HEK293 (cell line): Measurements from ENCODE around the gene PTDSS2.

ENCODE experiments used
- CTCF ChIA-PET: fragments of 350-600 bp; formaldehyde crosslinking; extraction: SDS; loops from one replicate; lab custom pipeline; 2021; ENCODE audit warnings: antibody characterized with exemption; lab: Yijun Ruan, JAX
- POLR2A ChIA-PET: fragments of 300-600 bp; formaldehyde crosslinking; extraction: SDS; loops from one replicate; lab custom pipeline; 2020; ENCODE audit warnings: antibody characterized with exemption, inconsistent platforms; lab: Yijun Ruan, JAX
- H3K27ac ChIP-seq: fragments of 200-500 bp; sonication (Bioruptor generic); 2 replicates; pipeline ENCODE4 v1.5.1; 2014; ENCODE audit warnings: low read depth, low read length, control low read depth, inconsistent platforms; ENCODE audit errors: extremely low read depth
- H3K36me3 ChIP-seq, 2 experiments: fragments of 200-500 bp in 1 of 2; sonication (Bioruptor generic) in 1 of 2; 1 replicate in 1 of 2; 2 replicates in 1 of 2; pipeline ENCODE4 v1.5.1; 2014 to 2017; ENCODE audit warnings: inconsistent platforms in 2 of 2, low read length in 2 of 2; ENCODE audit not compliant: control insufficient read depth in 2 of 2, insufficient read depth in 1 of 2
- H3K4me1 ChIP-seq: fragments of 200-500 bp; sonication (Bioruptor generic); 2 replicates; pipeline ENCODE4 v1.5.1; 2014; ENCODE audit warnings: mild to moderate bottlenecking, low read length, inconsistent platforms; ENCODE audit not compliant: control insufficient read depth, insufficient read depth
- H3K4me3 ChIP-seq: 2 replicates; pipeline ENCODE4 v1.5.1; 2011; ENCODE audit warnings: low read depth, mild to moderate bottlenecking, control low read depth, low read length, moderate library complexity
- H3K9me3 ChIP-seq: fragments of 200-500 bp; sonication (Bioruptor generic); 2 replicates; pipeline ENCODE4 v1.5.1; 2014; ENCODE audit warnings: low read depth, low read length, inconsistent platforms; ENCODE audit not compliant: control insufficient read depth, insufficient read depth
- ATF2 ChIP-seq: fragments of 450-650 bp; formaldehyde crosslinking; IDR thresholded peaks from 2 replicates; pipeline ENCODE4 v1.5.1; 2016; ENCODE audit warnings: missing biosample characterization, missing genetic modification characterization, low read depth
- HOXA7 ChIP-seq: sonication (generic); formaldehyde crosslinking; IDR thresholded peaks from 2 replicates; pipeline ENCODE4 v1.8.1; 2022; ENCODE audit warnings: missing genetic modification reagents, borderline replicate concordance
- IKZF3 ChIP-seq: fragments of 450-650 bp; IDR thresholded peaks from 2 replicates; pipeline ENCODE4 v1.5.0; 2018; ENCODE audit warnings: missing biosample characterization, mild to moderate bottlenecking, missing genetic modification characterization, moderate library complexity
- KLF7 ChIP-seq: fragments of 450-650 bp; formaldehyde crosslinking; IDR thresholded peaks from 2 replicates; pipeline ENCODE4 v1.5.1; 2016; ENCODE audit warnings: missing biosample characterization, missing genetic modification characterization, borderline replicate concordance
- RBAK ChIP-seq: fragments of 450-650 bp; formaldehyde crosslinking; IDR thresholded peaks from 2 replicates; pipeline ENCODE4 v1.5.1; 2016; ENCODE audit warnings: missing biosample characterization, missing genetic modification characterization
- SALL2 ChIP-seq: fragments of 450-650 bp; formaldehyde crosslinking; IDR thresholded peaks from 2 replicates; pipeline ENCODE4 v1.5.0; 2017; ENCODE audit warnings: missing biosample characterization, mild to moderate bottlenecking, missing genetic modification characterization, borderline replicate concordance
- SCRT2 ChIP-seq: fragments of 450-650 bp; formaldehyde crosslinking; IDR thresholded peaks from 2 replicates; pipeline ENCODE4 v1.5.1; 2016; ENCODE audit warnings: missing biosample characterization, missing genetic modification characterization
- ZBTB1 ChIP-seq: fragments of 450-650 bp; formaldehyde crosslinking; IDR thresholded peaks from 2 replicates; pipeline ENCODE4 v1.5.1; 2016; ENCODE audit warnings: missing biosample characterization, missing genetic modification characterization
- ZBTB17 ChIP-seq: fragments of 450-650 bp; formaldehyde crosslinking; IDR thresholded peaks from 2 replicates; pipeline ENCODE4 v1.5.1; 2016; ENCODE audit warnings: missing biosample characterization, missing genetic modification characterization
- ZBTB20 ChIP-seq: fragments of 450-650 bp; formaldehyde crosslinking; IDR thresholded peaks from 2 replicates; pipeline ENCODE4 v1.5.1; 2016; ENCODE audit warnings: missing biosample characterization, missing genetic modification characterization
- ZBTB8A ChIP-seq: fragments of 450-650 bp; formaldehyde crosslinking; IDR thresholded peaks from 2 replicates; pipeline ENCODE4 v1.5.1; 2016; ENCODE audit warnings: missing biosample characterization, missing genetic modification characterization
- ZFP41 ChIP-seq: fragments of 450-650 bp; formaldehyde crosslinking; IDR thresholded peaks from 2 replicates; pipeline ENCODE4 v1.5.1; 2016; ENCODE audit warnings: missing biosample characterization, missing genetic modification characterization, borderline replicate concordance
- ZNF132 ChIP-seq: fragments of 450-650 bp; formaldehyde crosslinking; IDR thresholded peaks from 2 replicates; pipeline ENCODE4 v1.5.1; 2017; ENCODE audit warnings: missing biosample characterization, missing genetic modification characterization, borderline replicate concordance
- ZNF138 ChIP-seq: fragments of 450-650 bp; formaldehyde crosslinking; IDR thresholded peaks from 2 replicates; pipeline ENCODE4 v1.5.1; 2016; ENCODE audit warnings: missing biosample characterization, missing genetic modification characterization, borderline replicate concordance
- ZNF148 ChIP-seq: fragments of 450-650 bp; formaldehyde crosslinking; IDR thresholded peaks from 2 replicates; pipeline ENCODE4 v1.5.0; 2017; ENCODE audit warnings: missing biosample characterization, missing genetic modification characterization, borderline replicate concordance
- ZNF157 ChIP-seq: fragments of 450-650 bp; formaldehyde crosslinking; IDR thresholded peaks from 2 replicates; pipeline ENCODE4 v1.5.1; 2016; ENCODE audit warnings: missing biosample characterization, missing genetic modification characterization
- ZNF18 ChIP-seq: fragments of 450-650 bp; formaldehyde crosslinking; IDR thresholded peaks from 2 replicates; pipeline ENCODE4 v1.5.1; 2016; ENCODE audit warnings: missing biosample characterization, missing genetic modification characterization
- ZNF24 ChIP-seq: fragments of 450-650 bp; formaldehyde crosslinking; IDR thresholded peaks from 2 replicates; pipeline ENCODE4 v1.5.1; 2016; ENCODE audit warnings: missing biosample characterization, missing genetic modification characterization
- ZNF274 ChIP-seq, 2 experiments: fragments of 200-500 bp in 1 of 2; fragments of 450-650 bp in 1 of 2; sonication (Bioruptor generic) in 1 of 2; formaldehyde crosslinking in 1 of 2; IDR thresholded peaks; 2 replicates each; pipeline versions ENCODE4 v1.5.1 to v1.6.1; 2014 to 2016; ENCODE audit warnings: borderline replicate concordance in 1 of 2, inconsistent platforms in 1 of 2, low read length in 1 of 2, missing biosample characterization in 1 of 2, missing genetic modification characterization in 1 of 2
- ZNF292 ChIP-seq: fragments of 450-650 bp; formaldehyde crosslinking; IDR thresholded peaks from 2 replicates; pipeline ENCODE4 v1.5.1; 2016; ENCODE audit warnings: low read depth, missing biosample characterization, missing genetic modification characterization, borderline replicate concordance
- ZNF394 ChIP-seq: fragments of 450-650 bp; formaldehyde crosslinking; IDR thresholded peaks from 2 replicates; pipeline ENCODE4 v1.5.1; 2016; ENCODE audit warnings: missing biosample characterization, missing genetic modification characterization, mild to moderate bottlenecking, moderate library complexity, borderline replicate concordance
- ZNF580 ChIP-seq: fragments of 450-650 bp; formaldehyde crosslinking; IDR thresholded peaks from 2 replicates; pipeline ENCODE4 v1.5.1; 2016; ENCODE audit warnings: missing biosample characterization, missing genetic modification characterization
- ZNF585B ChIP-seq: fragments of 450-650 bp; formaldehyde crosslinking; IDR thresholded peaks from 2 replicates; pipeline ENCODE4 v1.5.1; 2016; ENCODE audit warnings: missing biosample characterization, missing genetic modification characterization
- ZNF610 ChIP-seq: fragments of 450-650 bp; formaldehyde crosslinking; IDR thresholded peaks from 2 replicates; pipeline ENCODE4 v1.5.1; 2016; ENCODE audit warnings: missing biosample characterization, missing genetic modification characterization, borderline replicate concordance
- ZNF621 ChIP-seq: fragments of 450-650 bp; formaldehyde crosslinking; IDR thresholded peaks from 2 replicates; pipeline ENCODE4 v1.5.1; 2017; ENCODE audit warnings: missing biosample characterization, missing genetic modification characterization
- ZNF76 ChIP-seq: fragments of 450-650 bp; formaldehyde crosslinking; IDR thresholded peaks from 2 replicates; pipeline ENCODE4; 2016; ENCODE audit warnings: low read depth, missing biosample characterization, missing genetic modification characterization, borderline replicate concordance
- ZNF776 ChIP-seq: fragments of 450-650 bp; formaldehyde crosslinking; IDR thresholded peaks from 2 replicates; pipeline ENCODE4 v1.5.0; 2017; ENCODE audit warnings: missing biosample characterization, missing genetic modification characterization, borderline replicate concordance
- ZNF837 ChIP-seq: fragments of 450-650 bp; formaldehyde crosslinking; IDR thresholded peaks from 2 replicates; pipeline ENCODE4 v1.5.1; 2016; ENCODE audit warnings: missing biosample characterization, missing genetic modification characterization
- ZNF843 ChIP-seq: fragments of 450-650 bp; formaldehyde crosslinking; IDR thresholded peaks from 2 replicates; pipeline ENCODE4 v1.5.1; 2016; ENCODE audit warnings: missing biosample characterization, missing genetic modification characterization

PTDSS2 gene

GRCh38 chr11:426851-427250 is 23.2 kb upstream of the PTDSS2 start:
- ChIA-PET POLR2A (no interaction called here), CTCF (interaction anchor here (0.5 to 1.6 kb wide), 3 partner anchors 21 to 176 kb away, joined by 3 to 4 read pairs (median 3); no protein-coding TSS in a partner anchor)
- TF ChIP-seq ZNF394 (tag by site-specific recombination): no peak
- TF ChIP-seq SCRT2 (tag by site-specific recombination): no peak
- TF ChIP-seq ZNF585B (tag by site-specific recombination): no peak
- no peak for TF ChIP-seq ZNF138
- no peak for TF ChIP-seq ZBTB20 (tag by site-specific recombination)
- no peak for TF ChIP-seq ZNF148 (tag by site-specific recombination)
- no peak for TF ChIP-seq ZNF292 (tag by site-specific recombination)
- no peak for TF ChIP-seq ZBTB1 (tag by site-specific recombination)
- TF ChIP-seq ZNF24 (tag by site-specific recombination): no peak
- no peak for TF ChIP-seq ATF2 (tag by site-specific recombination)
- no peak for TF ChIP-seq ZNF610
- no peak for TF ChIP-seq ZNF18 (tag by site-specific recombination)
- no peak for TF ChIP-seq KLF7
- TF ChIP-seq ZNF157 (tag by site-specific recombination): no peak
- TF ChIP-seq, all 188 proteins: peak for 0

GRCh38 chr11:428295-428694 is 21.8 kb upstream of the PTDSS2 start:
- no peak overlapping the region for H3K27ac ChIP-seq
- POLR2A ChIA-PET: no interaction called here
- CTCF ChIA-PET: interaction anchor here (1.0 kb wide), 1 partner anchor 78 kb away, joined by 3 read pairs; no protein-coding TSS in a partner anchor

More at GRCh38 chr11:426851-427250, 23.2 kb upstream of the PTDSS2 start:
- no peaks in the 10 kb centered on the region for H3K9me3 ChIP-seq
- no peak overlapping the region for H3K4me3 ChIP-seq
- no peaks in the 10 kb centered on the region for H3K4me1 ChIP-seq
- H3K36me3 ChIP-seq: no peaks in the 10 kb centered on the region
- H3K27ac ChIP-seq: no peak overlapping the region

More at GRCh38 chr11:428295-428694, 21.8 kb upstream of the PTDSS2 start:
- TF ChIP-seq ZNF157 (tag by site-specific recombination) (no peak), ZNF837 (tag by site-specific recombination) (no peak), SALL2 (tag by site-specific recombination) (no peak), RBAK (tag by site-specific recombination) (no peak), IKZF3 (tag by site-specific recombination) (no peak), ZBTB8A (tag by site-specific recombination) (no peak), ZNF132 (tag by site-specific recombination) (no peak), ZNF621 (tag by site-specific recombination) (no peak), HOXA7 (CRISPR knock-in tag) (no peak), ZFP41 (tag by site-specific recombination) (no peak), ZNF76 (tag by site-specific recombination) (no peak), ZNF274 (IDR thresholded peaks at IDR 0.05; ENCODE audit: low read length) (no peak), ZNF274 (tag by site-specific recombination; IDR thresholded peaks at IDR 0.05; ENCODE audit: borderline replicate concordance) (no peak), ZNF776 (no peak), ZNF580 (tag by site-specific recombination) (no peak), ZNF843 (tag by site-specific recombination) (no peak), ZBTB17 (tag by site-specific recombination) (no peak)
- Histone ChIP-seq H3K4me3 (no peak overlapping the region), H3K9me3 (no peaks in the 10 kb centered on the region), H3K36me3 (no peaks in the 10 kb centered on the region), H3K4me1 (no peaks in the 10 kb centered on the region)
